GM18508 (cell line): ENCODE results near the gene BTRC.

Experiments used
- ATAC-seq: cut with Tn5 transposase; IDR thresholded peaks from one replicate; pipeline ENCODE4 v1.9.1; 2021; ENCODE audit warnings: moderate number of reproducible peaks; ENCODE audit not compliant: insufficient read depth, unreplicated experiment

BTRC gene

GRCh38 chr10:101562231-101562630, 208.3 kb downstream of the BTRC start:
- ATAC-seq, result no peak

GRCh38 chr10:101563007-101563406, 209.0 kb downstream of the BTRC start:
- ATAC-seq, result no peak

- ATAC-seq, result no peak
Observed at GRCh38 chr10:101563497-101564040, 209.6 kb downstream of the BTRC start.

GRCh38 chr10:101564490-101564991, 210.6 kb downstream of the BTRC start:
- no peak for ATAC-seq

DNA sequence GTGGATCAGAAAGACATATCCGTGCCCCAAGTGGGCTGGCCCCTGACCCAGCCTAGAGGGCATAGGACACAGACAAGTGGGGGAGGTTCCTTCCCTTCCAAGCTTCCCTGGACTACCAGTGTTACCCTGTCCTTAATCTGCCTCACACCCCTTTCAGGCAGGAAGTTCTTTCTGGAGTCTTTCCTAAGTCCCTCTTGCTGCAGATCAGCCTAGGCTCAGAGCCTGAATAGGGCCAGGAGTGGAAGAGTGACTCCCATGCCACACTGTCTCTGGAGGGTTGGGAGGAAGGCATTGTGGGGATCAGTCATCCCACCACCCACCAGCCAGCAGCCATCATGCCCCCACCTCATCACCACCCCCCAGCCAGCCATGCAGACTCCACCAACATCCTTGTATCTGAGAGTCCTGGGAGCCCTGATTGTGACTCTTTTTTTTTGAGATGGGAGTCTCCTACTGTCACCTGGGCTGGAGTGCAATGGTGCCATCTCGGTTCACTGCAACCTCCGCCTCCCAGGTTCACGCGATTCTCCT, 211.5 kb downstream of the BTRC start:
- no peak for ATAC-seq

DNA sequence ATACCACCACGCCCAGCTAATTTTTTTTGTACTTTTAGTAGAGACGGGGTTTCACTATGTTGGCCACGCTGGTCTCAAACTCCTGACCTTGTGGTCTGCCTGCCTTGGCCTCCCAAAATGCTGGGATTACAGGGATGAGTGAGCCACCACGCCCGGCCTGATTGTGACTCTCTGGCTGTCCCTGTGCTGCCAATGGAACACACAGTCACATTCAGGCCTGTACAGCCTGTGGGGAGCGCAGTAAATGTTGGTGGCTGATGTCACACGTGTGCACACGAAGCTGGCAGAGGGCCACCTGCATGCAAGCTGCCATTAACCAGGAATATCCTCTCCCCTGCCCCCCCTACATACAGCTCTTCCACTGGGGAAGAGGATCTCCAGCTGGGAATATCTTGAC, 212.0 kb downstream of the BTRC start:
- no peak for ATAC-seq

DNA sequence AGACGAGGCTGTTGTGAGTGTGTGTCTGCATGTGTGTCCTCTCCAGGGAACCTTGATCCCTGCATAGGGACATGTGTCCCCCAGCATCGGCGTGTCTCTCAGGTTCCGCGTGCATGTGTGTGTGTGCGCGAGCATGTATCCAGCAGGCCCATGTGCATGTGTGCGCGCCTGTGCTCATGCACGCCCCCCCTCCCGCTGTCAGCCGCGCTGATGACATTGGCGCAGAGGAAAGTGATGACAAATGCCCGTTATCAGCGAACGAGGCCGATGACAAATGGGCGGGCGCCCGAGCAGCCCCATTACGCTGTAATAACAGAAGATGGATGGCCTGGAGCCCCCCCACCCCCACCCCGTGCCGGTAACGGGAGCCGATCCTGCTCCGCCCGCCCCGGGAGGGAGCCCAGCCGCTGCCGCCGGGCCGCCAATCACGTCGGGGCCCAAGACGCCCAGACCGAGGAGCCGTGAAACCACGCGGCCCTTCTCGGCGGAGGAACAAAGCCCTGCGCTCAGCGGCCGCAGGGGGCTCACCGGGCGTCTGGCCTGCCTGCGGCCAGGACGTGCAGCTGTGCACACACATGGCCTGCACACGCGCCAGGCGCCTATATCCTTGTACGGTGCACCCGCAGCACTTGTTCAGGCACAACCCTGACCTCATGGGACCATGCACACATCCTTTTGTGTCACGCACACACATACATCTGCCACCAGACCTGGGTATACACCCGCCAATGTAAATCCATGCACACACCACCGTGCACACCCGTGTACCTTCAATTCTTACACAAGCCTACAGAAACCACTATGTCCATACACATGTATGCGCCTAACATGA, 212.6 kb downstream of the BTRC start:
- ATAC-seq, result no peak

- ATAC-seq, result no peak
Observed at GRCh38 chr10:101567165-101568006, 213.4 kb downstream of the BTRC start.

DNA sequence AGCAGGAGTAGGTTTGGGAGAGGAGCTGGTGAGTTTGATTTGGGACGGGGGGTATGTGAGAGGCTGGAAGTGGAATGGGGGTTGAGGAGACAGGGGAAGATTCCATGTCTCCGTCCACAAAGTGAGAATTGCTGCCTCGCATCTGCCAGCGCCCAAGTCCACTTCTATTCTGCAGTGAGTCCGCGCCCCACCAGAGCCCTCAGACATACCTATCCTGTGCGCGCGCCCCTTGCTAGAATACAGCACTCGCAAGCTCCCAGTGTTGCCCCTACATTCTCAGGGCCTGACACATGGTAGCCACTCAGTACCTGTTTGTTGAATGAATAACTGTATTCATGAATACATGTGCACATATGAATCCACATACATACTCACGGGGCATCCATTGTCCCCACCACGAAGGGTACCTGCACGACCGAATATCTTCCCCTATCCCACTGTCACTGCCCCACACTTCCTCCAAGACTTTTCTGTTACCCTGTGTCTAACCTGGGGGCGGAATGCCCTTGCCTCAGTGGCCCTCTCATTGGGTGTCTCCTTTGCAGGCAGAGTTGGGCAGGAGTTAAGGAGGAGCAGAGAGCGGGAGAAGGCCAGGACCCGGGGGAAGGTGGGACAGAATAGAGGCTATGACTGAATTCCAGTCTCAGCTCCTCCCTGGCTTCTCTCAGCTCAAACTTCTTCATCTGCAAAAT, 214.2 kb downstream of the BTRC start:
- ATAC-seq, result no peak

DNA sequence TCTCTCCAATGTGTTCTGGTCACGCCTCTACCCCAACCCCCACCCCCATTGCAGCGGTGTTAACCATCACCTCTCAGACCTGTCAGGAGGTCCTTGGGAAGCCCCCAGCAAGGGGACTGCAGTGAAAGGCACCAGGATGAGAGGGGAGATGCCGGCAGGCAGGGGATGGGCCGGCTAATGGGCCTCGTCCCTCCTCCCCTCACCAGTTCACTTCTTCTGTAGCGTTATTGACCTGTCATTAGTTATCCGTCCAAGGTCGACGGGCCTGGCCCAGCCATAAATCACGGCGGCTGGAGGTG, 215.3 kb downstream of the BTRC start:
- ATAC-seq, result no peak

- peak; percentile 47 for ATAC-seq
Observed at GRCh38 chr10:101569622-101570427, 215.9 kb downstream of the BTRC start.

DNA sequence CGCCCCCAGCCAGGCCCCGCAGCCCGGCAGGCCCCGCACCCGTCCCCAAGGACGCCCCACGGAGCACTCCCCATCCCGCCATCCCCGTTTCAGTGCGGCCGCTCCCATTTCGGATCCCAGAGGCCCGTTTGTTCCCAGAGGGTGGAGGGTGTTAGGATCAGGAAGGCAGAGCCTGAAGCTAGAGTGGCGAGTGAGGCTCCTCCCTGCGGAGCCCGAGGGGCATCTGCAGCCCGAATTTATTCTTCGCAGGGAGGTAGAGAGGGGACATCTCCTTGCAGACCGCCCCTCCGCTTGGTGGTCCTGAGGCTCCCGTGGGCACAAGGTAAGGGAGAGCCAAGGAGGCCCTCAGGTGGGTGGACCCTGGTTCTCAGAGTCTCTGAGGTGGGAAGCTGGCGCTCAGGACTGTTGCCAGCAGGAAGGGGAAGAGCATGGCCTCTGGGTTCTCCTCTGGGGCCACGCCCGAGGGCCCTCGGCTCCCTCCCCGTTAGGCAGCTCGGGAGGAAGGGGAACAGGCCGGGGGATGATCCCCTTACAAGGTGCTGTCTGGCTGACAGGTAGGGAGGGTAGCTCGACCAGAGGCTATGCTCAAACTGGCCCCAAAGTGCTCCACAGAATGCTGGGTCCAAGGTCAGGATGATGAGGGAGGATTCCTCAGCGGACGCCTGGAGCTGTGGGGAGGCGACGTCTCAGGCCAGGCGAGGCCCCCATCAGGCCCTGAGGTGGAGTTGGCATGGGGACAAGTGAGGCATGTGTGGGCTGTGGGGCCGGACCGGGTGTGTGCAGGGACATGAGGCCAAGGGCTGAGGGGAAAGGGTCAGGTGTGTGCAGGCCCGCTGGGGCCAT, 216.7 kb downstream of the BTRC start:
- no peak for ATAC-seq

- ATAC-seq, result no peak
Observed at GRCh38 chr10:101571271-101571925, 217.4 kb downstream of the BTRC start.

- ATAC-seq, result no peak
Observed at GRCh38 chr10:101572126-101572525, 218.2 kb downstream of the BTRC start.

- ATAC-seq, result no peak
Observed at GRCh38 chr10:101572785-101573184, 218.8 kb downstream of the BTRC start.

- no peak for ATAC-seq
Observed at GRCh38 chr10:101573885-101574753, 220.2 kb downstream of the BTRC start.

DNA sequence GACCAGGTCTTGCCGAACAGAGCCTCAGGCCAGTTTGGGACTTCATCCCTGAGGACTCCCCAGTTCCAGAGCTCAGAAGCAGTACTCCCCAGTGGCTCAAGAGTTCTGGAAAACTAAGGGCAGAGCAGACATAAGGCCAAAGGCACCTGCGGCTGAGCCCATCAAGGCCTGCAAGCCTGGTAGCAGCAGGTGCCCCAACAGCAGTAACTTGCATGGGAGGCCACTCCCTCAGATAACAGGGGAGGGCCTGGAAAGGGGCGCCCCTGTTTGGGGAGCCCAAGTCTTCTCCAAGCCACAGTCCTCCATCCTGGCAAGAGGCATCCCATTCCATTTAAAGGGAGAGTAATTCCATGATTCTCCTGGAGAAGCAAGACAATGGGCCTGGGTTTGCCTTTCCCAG, 221.1 kb downstream of the BTRC start:
- ATAC-seq, result no peak
